HG03280 (cell line): ENCODE data around the gene SLX4IP.

ENCODE experiments used
- ATAC-seq: cut with Tn5 transposase; IDR thresholded peaks from one replicate; pipeline ENCODE4 v1.9.1; 2021; ENCODE audit warnings: mild to moderate bottlenecking, moderate library complexity; ENCODE audit not compliant: unreplicated experiment

Gene SLX4IP

GRCh38 chr20:10492065-10492464 lies 57.0 kb downstream of the SLX4IP start:
- ATAC-seq, result no peak

DNA sequence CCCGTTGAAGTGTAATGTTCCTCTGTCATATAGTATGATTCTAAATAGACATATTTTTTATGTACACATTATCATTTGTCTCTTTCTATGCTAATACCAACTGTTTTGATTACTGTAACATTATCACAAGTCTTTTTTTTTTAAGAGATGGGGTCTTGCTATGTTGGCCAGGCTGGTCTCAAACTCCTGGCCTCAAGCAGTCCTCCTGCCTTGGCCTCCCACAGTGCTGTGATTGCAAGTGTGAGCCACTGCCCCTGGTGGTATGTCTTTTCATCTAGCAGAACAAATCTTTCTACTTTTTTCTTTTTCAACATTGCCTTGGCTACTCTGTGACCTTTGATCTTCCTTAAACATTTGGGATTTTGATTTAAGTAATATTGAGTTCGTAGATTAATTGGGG lies 57.7 kb downstream of the SLX4IP start:
- no peak for ATAC-seq

DNA sequence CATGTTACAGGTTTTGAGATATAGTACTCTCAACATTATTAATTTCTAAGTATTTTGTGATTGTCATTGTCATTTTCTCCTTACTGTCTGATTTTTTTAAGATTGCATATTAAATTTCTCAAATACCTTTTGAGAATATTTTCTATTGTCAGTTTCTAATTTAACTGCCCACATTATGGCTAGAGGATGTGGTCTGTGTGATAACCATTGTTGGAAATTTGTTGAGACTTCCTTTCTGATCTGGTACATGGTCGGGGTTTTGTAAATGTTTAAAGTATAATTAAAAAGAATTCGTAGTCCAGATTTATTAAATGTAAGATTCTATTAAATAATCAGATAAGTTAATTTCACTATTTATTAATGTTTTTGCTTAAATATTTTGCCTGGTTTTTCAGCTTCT lies 60.1 kb downstream of the SLX4IP start:
- ATAC-seq, result no peak

GRCh38 chr20:10496465-10496864 lies 61.4 kb downstream of the SLX4IP start:
- ATAC-seq, result no peak

DNA sequence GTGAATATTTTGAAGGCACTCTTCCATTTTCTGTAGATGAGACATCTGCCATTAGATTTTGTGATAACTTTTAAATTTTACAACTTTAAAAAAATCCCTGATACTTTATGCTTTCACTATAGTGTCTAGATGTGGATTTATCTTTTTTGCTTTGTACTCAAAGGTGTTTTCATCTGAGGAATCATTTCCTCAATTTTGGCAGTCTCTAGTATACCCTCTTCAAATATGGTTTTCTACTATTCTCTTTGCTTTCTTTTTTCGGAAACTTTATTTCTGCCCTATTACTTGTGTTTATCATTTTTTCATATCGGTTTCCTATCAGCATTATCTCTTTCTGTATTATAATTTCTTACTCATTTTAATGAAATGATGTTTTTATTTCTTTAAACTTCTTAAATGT lies 62.2 kb downstream of the SLX4IP start:
- ATAC-seq, result no peak

- ATAC-seq, result no peak
These were observed 62.7 kb downstream of the SLX4IP start for GRCh38 chr20:10497791-10498190.

GRCh38 chr20:10498200-10498599 lies 63.1 kb downstream of the SLX4IP start:
- no peak for ATAC-seq

DNA sequence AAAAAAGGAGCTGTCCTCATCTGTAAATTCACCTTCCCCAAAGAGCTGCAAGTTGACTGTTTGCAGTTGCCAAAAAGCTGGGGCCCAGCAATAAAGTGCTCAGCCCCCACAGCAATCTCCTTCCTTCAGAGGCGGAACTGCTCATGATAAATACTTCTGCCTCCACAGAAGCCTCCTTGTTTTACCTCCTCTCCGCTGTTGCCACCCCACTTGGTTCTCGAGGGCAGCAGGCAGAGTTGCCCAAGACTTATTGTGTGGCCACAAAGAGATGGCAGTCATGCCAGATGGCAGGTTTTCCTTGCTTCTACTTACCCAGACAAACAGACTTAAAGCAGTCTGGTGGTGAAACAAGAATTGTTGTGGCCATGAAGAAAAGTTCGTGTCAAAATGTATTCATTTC lies 66.3 kb downstream of the SLX4IP start:
- no peak for ATAC-seq

DNA sequence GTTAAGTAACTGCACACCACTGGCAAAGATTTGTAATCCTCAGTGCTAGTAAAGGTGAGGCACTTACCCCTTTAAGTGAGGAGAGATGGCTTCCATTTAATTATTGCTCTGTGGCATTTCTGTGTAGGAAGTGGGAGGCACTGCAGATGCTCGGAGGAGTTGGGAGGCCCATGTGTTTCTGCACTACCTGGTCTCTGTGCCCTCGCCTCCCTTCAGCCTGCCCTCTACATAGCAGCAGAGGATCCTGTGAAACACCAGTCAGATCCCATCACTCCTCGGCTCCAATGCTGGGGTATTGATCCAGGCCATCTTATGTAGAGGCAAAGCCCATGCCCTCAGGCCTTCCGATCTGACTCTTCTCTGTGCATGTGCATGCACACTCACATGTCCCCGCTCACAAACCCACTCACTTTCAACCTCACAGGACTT lies 67.0 kb downstream of the SLX4IP start:
- no peak for ATAC-seq

DNA sequence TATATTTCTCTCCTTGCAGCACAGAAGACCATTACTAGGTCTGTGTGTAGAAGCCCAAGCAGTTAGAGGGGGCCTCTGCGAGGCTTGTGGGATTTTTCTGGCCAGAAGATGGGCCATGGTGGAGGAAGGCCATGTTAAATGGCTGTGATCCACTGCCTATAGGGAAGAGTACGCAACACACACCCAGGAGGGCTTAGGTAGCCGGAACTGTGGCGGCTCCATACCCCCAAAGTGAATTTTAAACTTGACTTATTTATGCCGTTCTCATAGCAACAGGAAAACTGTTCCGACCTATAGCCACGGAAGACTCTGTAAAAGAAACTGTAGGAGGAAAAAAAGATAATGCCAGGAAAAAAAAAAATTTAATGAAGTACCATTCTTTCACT lies 69.5 kb downstream of the SLX4IP start:
- ATAC-seq, result no peak

- ATAC-seq, result no peak
These were observed 70.1 kb downstream of the SLX4IP start for GRCh38 chr20:10504994-10505730.

DNA sequence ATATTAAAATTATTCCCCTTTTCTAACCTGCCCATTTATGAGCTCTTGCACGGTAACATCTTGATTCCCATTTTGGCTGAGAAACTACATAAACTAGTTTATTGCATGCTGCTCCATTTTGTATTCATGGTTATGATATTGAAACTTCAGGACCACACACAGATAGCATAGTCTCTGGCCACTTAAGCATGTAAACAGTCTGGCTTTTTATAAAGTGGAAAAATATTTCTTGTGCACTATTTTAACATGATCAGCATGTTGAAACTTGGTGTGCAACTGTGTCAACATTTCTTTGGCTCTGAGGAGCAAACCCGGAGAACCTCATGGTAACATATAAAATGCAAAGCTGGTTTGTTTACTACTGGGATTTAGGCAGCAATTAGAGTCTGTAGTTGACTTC lies 70.7 kb downstream of the SLX4IP start:
- no peak for ATAC-seq

GRCh38 chr20:10507052-10507451 lies 71.9 kb downstream of the SLX4IP start:
- ATAC-seq, result no peak

GRCh38 chr20:10508060-10508459 lies 73.0 kb downstream of the SLX4IP start:
- ATAC-seq, result no peak

GRCh38 chr20:10508468-10509251 lies 73.6 kb downstream of the SLX4IP start:
- no peak for ATAC-seq

DNA sequence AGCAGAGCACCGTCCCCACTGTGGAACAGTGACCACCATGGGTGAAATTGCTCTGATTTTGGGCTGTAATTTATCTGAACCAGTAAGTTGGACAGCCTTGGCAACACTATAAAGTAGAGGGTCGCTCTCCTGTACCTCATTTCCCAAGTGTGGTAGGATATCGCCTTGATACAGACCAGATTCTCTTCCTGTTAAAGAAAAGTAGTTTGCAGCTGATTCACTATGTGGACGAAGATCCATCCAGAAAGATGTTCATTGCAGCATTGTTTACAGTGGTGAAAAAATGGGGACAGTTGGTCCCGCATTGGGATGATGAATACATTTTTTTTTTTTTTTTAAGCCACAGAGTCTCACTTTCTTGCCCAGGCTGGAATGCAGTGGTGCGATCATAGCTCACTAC lies 74.3 kb downstream of the SLX4IP start:
- ATAC-seq, result no peak

GRCh38 chr20:10510216-10510615 lies 75.1 kb downstream of the SLX4IP start:
- no peak for ATAC-seq

- no peak for ATAC-seq
These were observed 76.0 kb downstream of the SLX4IP start for GRCh38 chr20:10511170-10511508.

DNA sequence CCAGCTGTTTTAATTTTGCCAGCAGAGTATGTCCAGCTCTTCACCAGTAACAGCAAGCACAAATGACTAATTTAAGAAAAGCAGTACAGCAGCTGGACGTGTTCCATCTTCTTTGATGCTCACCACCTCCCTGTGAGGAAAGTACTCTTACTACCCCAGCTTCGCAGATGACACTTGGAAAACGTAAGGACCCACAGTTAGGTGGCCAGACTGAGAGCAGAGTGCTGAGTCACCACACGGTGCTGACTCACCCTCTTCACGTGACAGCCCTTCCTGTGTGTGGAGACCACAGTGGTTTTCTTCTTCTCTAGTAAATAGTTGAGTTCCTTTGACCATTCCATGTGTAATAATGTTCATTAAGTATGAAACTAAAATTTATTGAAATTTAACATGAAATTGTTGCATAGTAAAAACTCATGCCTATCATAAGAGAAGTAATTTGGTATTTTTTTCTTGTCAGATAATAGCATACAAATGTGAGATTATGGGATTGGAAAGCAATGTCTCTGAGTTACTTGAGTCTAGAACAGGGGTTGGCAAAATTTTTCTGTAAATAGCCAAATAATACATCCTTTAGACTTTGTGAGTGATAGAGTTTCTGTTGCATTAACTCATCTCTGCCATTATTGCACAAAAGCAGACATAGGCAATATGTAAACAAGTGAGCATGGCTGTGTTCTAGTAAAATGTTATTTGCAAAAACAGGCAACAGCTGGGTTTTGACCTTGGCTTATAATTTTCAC lies 76.6 kb downstream of the SLX4IP start:
- ATAC-seq, result peak; percentile 97

GRCh38 chr20:10513061-10513460 lies 78.0 kb downstream of the SLX4IP start:
- ATAC-seq, result no peak

- ATAC-seq, result no peak
These were observed 78.9 kb downstream of the SLX4IP start for GRCh38 chr20:10513931-10514575.
